Measurements from ENCODE around the gene NOXO1. TPM values are rescaled to one million over a fixed set of nuclear protein-coding genes. Genes with fewer than 3 reads are reported as not detected.

The NOXO1 gene
- total RNA-seq, 1 experiment from 2014 or later = 1.2 TPM

- intact Hi-C loops (cut with micrococcal nuclease; ENCODE audit: unreplicated experiment) = loop anchor here (5.0 kb wide), 1 partner anchor 62 kb away; no protein-coding TSS in a partner anchor
- H3K4me3 ChIP-seq (ENCODE audit: low read depth, low read length, poor library complexity, severe bottlenecking) = peak overlapping the region; percentile 48
- ChIA-PET POLR2A (ENCODE audit: low non-redundant PET) (no interaction called here), CTCF (interaction anchor here (0.5 to 0.7 kb wide), 2 partner anchors 183 to 616 kb away, joined by 8 to 10 read pairs; no protein-coding TSS in a partner anchor)
- peak overlapping the region; percentile 58 for H3K27ac ChIP-seq (ENCODE audit: low read depth, low read length, poor library complexity, severe bottlenecking)
- peaks cover 7% of the 10 kb centered on the region for H3K4me1 ChIP-seq (ENCODE audit: insufficient read depth, low read length, poor library complexity, severe bottlenecking)
- BruUV-seq (replicated peaks) = no TSS peak
- H3K9me3 ChIP-seq (ENCODE audit: low read depth, low read length, poor library complexity, severe bottlenecking) = no peaks in the 10 kb centered on the region
- H3K27me3 ChIP-seq (replicated peaks; ENCODE audit: insufficient read depth, low read depth, low read length, poor library complexity) = no peaks in the 10 kb centered on the region
- no peaks in the 10 kb centered on the region for H3K36me3 ChIP-seq (ENCODE audit: insufficient read depth, low read length, poor library complexity, severe bottlenecking)
- TF ChIP-seq EZH2 (IDR thresholded peaks at IDR 0.05; ENCODE audit: borderline replicate concordance, low read depth, low read length, poor library complexity, severe bottlenecking) (no peak), CTCF (conservative IDR thresholded peaks at IDR 0.05; ENCODE audit: low read depth, low read length) (no peak)
- peak; percentile 41 for DNase-seq (ENCODE audit: low spot score)
Measured at GRCh38 chr16:1929105-1929504, 52.2 kb downstream of the NOXO1 start.

Other genes with a start within 250 kb of the NOXO1 start
- gene NME3, start 209.9 kb downstream of the NOXO1 start, total RNA-seq (2021) = 35.3 and 40.8 TPM in 2 replicates
- 19.5 and 19.9 TPM in 2 replicates for gene EME2, start 208.7 kb downstream of the NOXO1 start, total RNA-seq (2021)
- 247 and 250 TPM in 2 replicates for gene MRPS34, start 208.3 kb downstream of the NOXO1 start, total RNA-seq (2021)
- 15.0 and 20.8 TPM in 2 replicates for gene SPSB3, start 198.9 kb downstream of the NOXO1 start, total RNA-seq (2021)
- 76.0 and 76.6 TPM in 2 replicates for gene NUBP2, start 198.5 kb downstream of the NOXO1 start, total RNA-seq (2021)
- not detected in 2 replicates for gene IGFALS, start 187.8 kb downstream of the NOXO1 start, total RNA-seq (2021)
- gene HAGH, start 154.6 kb downstream of the NOXO1 start, total RNA-seq (2021) = 14.4 and 23.4 TPM in 2 replicates
- gene FAHD1, start 154.3 kb downstream of the NOXO1 start, total RNA-seq (2021) = 19.9 and 22.1 TPM in 2 replicates
- gene MEIOB, start 109.3 kb downstream of the NOXO1 start, total RNA-seq (2021) = 0.48 and 0.62 TPM in 2 replicates
- gene HS3ST6, start 63.1 kb downstream of the NOXO1 start, total RNA-seq (2021) = not detected in 2 replicates
- gene MSRB1, start 38.3 kb downstream of the NOXO1 start, total RNA-seq (2021) = 17.7 and 23.4 TPM in 2 replicates
- not detected in 2 replicates for gene RPL3L, start 26.8 kb downstream of the NOXO1 start, total RNA-seq (2021)
- gene NDUFB10, start 21.9 kb downstream of the NOXO1 start, total RNA-seq (2021) = 178 and 210 TPM in 2 replicates
- 3,326 and 3,385 TPM in 2 replicates for gene RPS2, start 16.6 kb downstream of the NOXO1 start, total RNA-seq (2021)
- gene RNF151, start 14.6 kb downstream of the NOXO1 start, total RNA-seq (2021) = not detected in 2 replicates
- gene TBL3, start 9.4 kb downstream of the NOXO1 start, total RNA-seq (2021) = 58.4 and 64.1 TPM in 2 replicates
- 26.2 and 27.4 TPM in 2 replicates for gene GFER, start 2.7 kb upstream of the NOXO1 start, total RNA-seq (2021)
- 1.4 and 2.3 TPM in 2 replicates for gene SYNGR3, start 8.5 kb upstream of the NOXO1 start, total RNA-seq (2021)
- 68.0 and 75.8 TPM in 2 replicates for gene ZNF598, start 28.4 kb upstream of the NOXO1 start, total RNA-seq (2021)
- 96.5 and 105 TPM in 2 replicates for gene NPW, start 38.3 kb upstream of the NOXO1 start, total RNA-seq (2021)
- 19.5 and 26.4 TPM in 2 replicates for gene NHERF2, start 45.4 kb upstream of the NOXO1 start, total RNA-seq (2021)
- 51.6 and 65.4 TPM in 2 replicates for gene NTHL1, start 66.4 kb upstream of the NOXO1 start, total RNA-seq (2021)
- gene TSC2, start 66.5 kb upstream of the NOXO1 start, total RNA-seq (2021) = 125 and 155 TPM in 2 replicates
- gene PKD1, start 154.4 kb upstream of the NOXO1 start, total RNA-seq (2021) = 121 and 141 TPM in 2 replicates
- gene RAB26, start 167.2 kb upstream of the NOXO1 start, total RNA-seq (2021) = 0.49 and 1.7 TPM in 2 replicates
- gene TRAF7, start 174.3 kb upstream of the NOXO1 start, total RNA-seq (2021) = 96.7 and 97.4 TPM in 2 replicates
- gene CASKIN1, start 215.1 kb upstream of the NOXO1 start, total RNA-seq (2021) = 1.1 and 3.8 TPM in 2 replicates
- gene MLST8, start 224.0 kb upstream of the NOXO1 start, total RNA-seq (2021) = 58.3 and 58.8 TPM in 2 replicates
- gene BRICD5, start 229.4 kb upstream of the NOXO1 start, total RNA-seq (2021) = 16.0 and 18.6 TPM in 2 replicates
- 26.5 TPM in 2 replicates for gene PGP, start 233.4 kb upstream of the NOXO1 start, total RNA-seq (2021)
- 36.0 and 41.6 TPM in 2 replicates for gene E4F1, start 242.1 kb upstream of the NOXO1 start, total RNA-seq (2021)

Measured in A673 (cell line).